GM18909 (cell line): ENCODE measurements around the gene STAT4.

Experiments used
- ATAC-seq: cut with Tn5 transposase; IDR thresholded peaks from one replicate; pipeline ENCODE4 v1.9.1; 2021; ENCODE audit warnings: mild to moderate bottlenecking; ENCODE audit not compliant: unreplicated experiment, poor library complexity

The STAT4 gene

GRCh38 chr2:191150600-191151330 lies at the start of gene STAT4:
Gene STAT4, minus strand, starts transcription at chr2:191150994. Its CDS starts 2,791 bp downstream, at chr2:191148203.
- peak; percentile 89 for ATAC-seq

- no peak for ATAC-seq
Measured at GRCh38 chr2:191199929-191200512, 49.2 kb upstream of the STAT4 start.

- no peak for ATAC-seq
Measured at GRCh38 chr2:191198271-191198670, 47.5 kb upstream of the STAT4 start.

GRCh38 chr2:191197096-191197495 lies 46.3 kb upstream of the STAT4 start:
- no peak for ATAC-seq

GRCh38 chr2:191195021-191195420 lies 44.2 kb upstream of the STAT4 start:
- no peak for ATAC-seq

- ATAC-seq = no peak
Measured at GRCh38 chr2:191190861-191191552, 40.2 kb upstream of the STAT4 start.

GRCh38 chr2:191190435-191190834 lies 39.6 kb upstream of the STAT4 start:
- no peak for ATAC-seq

- ATAC-seq = no peak
Measured at GRCh38 chr2:191189112-191189635, 38.4 kb upstream of the STAT4 start.

- no peak for ATAC-seq
Measured at GRCh38 chr2:191188550-191189093, 37.8 kb upstream of the STAT4 start.

- no peak for ATAC-seq
Measured at GRCh38 chr2:191187105-191187829, 36.5 kb upstream of the STAT4 start.

GRCh38 chr2:191184457-191184856 lies 33.7 kb upstream of the STAT4 start:
- no peak for ATAC-seq

GRCh38 chr2:191183516-191183915 lies 32.7 kb upstream of the STAT4 start:
- ATAC-seq = no peak

- ATAC-seq = no peak
Measured at GRCh38 chr2:191183081-191183480, 32.3 kb upstream of the STAT4 start.

GRCh38 chr2:191180713-191181112 lies 29.9 kb upstream of the STAT4 start:
- ATAC-seq = no peak

GRCh38 chr2:191180276-191180675 lies 29.5 kb upstream of the STAT4 start:
- ATAC-seq = no peak

- no peak for ATAC-seq
Measured at GRCh38 chr2:191178806-191179514, 28.2 kb upstream of the STAT4 start.

GRCh38 chr2:191177751-191178736 lies 27.2 kb upstream of the STAT4 start:
- no peak for ATAC-seq

- no peak for ATAC-seq
Measured at GRCh38 chr2:191176801-191177438, 26.1 kb upstream of the STAT4 start.
